ENCODE results near the gene SCUBE1.

DNA sequence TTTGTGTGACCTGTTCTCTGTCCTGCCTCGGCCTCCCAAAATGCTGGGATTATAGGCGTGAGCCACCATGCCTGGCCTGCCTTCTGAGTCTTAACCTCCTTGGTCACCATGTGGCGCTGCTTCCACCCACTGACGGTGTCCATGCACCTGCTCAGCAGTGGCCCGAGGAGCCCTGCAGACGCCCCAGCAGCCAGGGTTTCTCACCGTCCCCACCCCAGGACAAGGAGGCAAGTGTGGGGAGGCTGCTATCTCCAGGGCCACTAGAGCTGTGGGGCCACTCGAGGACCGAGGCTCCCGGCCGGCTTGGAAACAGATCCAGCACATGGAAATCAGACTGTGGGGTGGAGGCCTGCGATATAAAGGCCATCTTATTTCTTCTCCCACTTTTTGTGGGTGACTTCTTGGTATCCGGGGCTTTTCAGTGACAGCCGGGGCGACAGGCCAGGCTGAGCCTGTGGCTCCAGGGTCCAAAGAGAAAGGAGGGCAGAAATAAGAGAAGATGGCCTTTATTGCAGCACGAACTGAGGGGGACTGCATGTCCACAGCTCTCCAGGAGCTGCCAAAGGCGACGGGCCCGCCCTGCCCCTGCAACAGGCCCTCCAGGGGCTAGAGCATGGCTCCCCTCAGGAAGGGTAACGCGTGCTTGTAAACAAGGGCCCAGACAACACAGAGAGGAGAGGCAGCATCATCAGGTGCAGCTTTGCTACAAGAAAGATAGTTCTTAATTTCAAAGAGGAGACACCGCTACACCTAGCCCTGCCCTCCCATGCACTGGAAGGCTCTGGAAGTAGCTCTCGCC, 176.8 kb downstream of the SCUBE1 start:
- TF ChIP-seq, protein P1, sequence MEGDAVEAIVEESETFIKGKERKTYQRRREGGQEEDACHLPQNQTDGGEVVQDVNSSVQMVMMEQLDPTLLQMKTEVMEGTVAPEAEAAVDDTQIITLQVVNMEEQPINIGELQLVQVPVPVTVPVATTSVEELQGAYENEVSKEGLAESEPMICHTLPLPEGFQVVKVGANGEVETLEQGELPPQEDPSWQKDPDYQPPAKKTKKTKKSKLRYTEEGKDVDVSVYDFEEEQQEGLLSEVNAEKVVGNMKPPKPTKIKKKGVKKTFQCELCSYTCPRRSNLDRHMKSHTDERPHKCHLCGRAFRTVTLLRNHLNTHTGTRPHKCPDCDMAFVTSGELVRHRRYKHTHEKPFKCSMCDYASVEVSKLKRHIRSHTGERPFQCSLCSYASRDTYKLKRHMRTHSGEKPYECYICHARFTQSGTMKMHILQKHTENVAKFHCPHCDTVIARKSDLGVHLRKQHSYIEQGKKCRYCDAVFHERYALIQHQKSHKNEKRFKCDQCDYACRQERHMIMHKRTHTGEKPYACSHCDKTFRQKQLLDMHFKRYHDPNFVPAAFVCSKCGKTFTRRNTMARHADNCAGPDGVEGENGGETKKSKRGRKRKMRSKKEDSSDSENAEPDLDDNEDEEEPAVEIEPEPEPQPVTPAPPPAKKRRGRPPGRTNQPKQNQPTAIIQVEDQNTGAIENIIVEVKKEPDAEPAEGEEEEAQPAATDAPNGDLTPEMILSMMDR (IDR thresholded peaks at IDR 0.05) = no peak
- TF ChIP-seq EP300 (IDR thresholded peaks at IDR 0.05) = no peak
